C4-2B (cell line): ENCODE results near the gene DPYSL3.

Experiments used
- H3K27ac ChIP-seq: fragments of 450-650 bp; 2 replicates; pipeline ENCODE4 v1.5.1; 2017
- ZFX ChIP-seq: fragments of 450-650 bp; IDR thresholded peaks from 2 replicates; pipeline ENCODE4 v1.6.1; 2017
- TF ChIP-seq, protein P1 (sequence below): fragments of 450-650 bp; conservative IDR thresholded peaks from 2 replicates; pipeline ENCODE4 v1.5.1; 2017; ENCODE audit warnings: mild to moderate bottlenecking

The DPYSL3 gene

GRCh38 chr5:147448766-147449165, 61.1 kb downstream of the DPYSL3 start:
- TF ChIP-seq, protein P1, sequence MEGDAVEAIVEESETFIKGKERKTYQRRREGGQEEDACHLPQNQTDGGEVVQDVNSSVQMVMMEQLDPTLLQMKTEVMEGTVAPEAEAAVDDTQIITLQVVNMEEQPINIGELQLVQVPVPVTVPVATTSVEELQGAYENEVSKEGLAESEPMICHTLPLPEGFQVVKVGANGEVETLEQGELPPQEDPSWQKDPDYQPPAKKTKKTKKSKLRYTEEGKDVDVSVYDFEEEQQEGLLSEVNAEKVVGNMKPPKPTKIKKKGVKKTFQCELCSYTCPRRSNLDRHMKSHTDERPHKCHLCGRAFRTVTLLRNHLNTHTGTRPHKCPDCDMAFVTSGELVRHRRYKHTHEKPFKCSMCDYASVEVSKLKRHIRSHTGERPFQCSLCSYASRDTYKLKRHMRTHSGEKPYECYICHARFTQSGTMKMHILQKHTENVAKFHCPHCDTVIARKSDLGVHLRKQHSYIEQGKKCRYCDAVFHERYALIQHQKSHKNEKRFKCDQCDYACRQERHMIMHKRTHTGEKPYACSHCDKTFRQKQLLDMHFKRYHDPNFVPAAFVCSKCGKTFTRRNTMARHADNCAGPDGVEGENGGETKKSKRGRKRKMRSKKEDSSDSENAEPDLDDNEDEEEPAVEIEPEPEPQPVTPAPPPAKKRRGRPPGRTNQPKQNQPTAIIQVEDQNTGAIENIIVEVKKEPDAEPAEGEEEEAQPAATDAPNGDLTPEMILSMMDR, result no peak
- no peak for TF ChIP-seq ZFX
- H3K27ac ChIP-seq, result no peak overlapping the region

DNA sequence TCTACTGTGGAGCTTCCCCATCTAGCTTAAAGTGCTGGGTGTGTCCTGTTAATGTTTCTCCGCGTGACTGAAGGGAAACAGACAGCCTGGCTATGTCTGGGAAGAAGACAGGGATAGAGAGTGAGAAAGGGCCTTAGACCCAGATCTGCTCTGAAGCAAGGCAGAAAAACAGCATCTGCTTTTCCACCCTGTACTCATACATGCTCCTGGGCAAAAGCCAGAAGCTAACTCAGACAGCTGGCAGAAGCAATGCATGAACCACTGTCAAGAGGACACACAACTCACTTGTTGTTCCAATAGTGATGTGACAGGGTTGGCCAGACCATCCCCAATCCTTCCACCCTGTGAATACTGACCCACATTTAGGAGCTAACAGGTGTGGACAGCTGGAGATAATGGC, 63.3 kb downstream of the DPYSL3 start:
- TF ChIP-seq, protein P1, result no peak
- no peak for TF ChIP-seq ZFX

DNA sequence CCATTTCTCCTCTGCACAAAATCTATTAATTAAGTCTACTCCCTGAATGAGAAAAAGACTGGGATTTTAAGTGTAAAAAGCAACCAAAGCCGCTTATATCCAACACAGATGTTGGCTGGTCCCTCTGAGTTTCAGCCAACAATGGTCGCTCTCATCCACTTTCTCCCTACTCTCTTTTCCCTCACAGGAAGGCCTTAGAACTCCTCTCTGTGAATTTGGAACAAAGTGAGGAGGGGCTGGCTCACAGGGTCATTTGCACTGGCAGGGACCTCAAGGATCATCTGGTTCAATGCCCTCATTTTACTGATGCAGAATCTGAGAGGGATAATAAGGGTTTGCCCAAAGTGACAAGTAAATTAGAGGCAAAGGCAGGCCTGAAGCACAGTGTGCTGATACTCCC, 64.0 kb downstream of the DPYSL3 start:
- H3K27ac ChIP-seq, result no peak overlapping the region
- no peak for TF ChIP-seq ZFX
- TF ChIP-seq, protein P1, result no peak

More for the DNA sequence above, 63.3 kb downstream of the DPYSL3 start:
- H3K27ac ChIP-seq, result no peak overlapping the region

DNA sequence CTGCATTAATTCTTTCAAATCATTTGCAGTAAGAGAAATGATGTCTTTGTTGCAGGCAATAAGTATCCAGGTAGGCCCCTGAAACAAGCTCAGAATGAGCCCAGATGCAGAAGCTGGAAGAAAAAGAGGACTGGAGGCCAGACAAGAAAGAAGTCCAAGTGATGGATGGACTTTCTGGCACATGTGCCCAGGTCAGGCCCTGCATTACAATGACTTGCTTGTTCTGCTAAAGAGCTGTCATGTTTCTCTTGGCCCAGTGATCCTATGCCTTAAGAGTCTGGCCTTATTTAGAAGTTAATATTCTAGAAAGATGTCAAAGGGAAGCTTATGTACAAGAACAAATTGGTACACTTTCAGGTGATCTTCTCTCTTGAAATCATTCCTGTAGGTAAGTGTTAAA, 64.8 kb downstream of the DPYSL3 start:
- no peak overlapping the region for H3K27ac ChIP-seq
- TF ChIP-seq ZFX, result no peak
- TF ChIP-seq, protein P1, result no peak

GRCh38 chr5:147442224-147442623, 67.6 kb downstream of the DPYSL3 start:
- TF ChIP-seq, protein P1, result no peak
- TF ChIP-seq ZFX, result no peak
- no peak overlapping the region for H3K27ac ChIP-seq

- TF ChIP-seq, protein P1, result no peak
- no peak for TF ChIP-seq ZFX
- no peak overlapping the region for H3K27ac ChIP-seq
These were observed 68.6 kb downstream of the DPYSL3 start for GRCh38 chr5:147441191-147441695.

DNA sequence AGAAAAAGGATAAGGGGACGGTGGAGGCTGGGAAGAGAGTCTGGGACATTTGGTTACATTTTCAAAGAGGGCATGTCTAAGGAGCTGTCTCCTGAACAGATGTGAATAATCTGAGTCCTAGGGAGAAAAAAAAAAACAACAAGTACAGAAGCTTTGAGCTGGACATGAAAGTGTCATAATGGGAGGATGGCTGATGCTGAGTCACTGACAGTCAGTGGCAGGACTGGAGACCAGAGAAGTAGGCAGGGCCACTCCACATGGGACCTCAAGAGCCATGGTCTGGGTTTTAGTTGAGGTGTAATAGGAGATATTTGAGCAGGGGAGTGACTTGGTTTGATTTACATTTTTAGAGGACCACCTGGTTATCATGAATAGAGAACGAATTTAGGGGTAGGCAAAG, 70.6 kb downstream of the DPYSL3 start:
- no peak overlapping the region for H3K27ac ChIP-seq
- TF ChIP-seq, protein P1, result no peak
- TF ChIP-seq ZFX, result no peak
